Measurements from ENCODE around the gene NFKB1. TPM values are rescaled to one million over a fixed set of nuclear protein-coding genes. Genes with fewer than 3 reads are reported as not detected.

Gene NFKB1
- total and polyA plus RNA-seq, 9 of the 15 experiments (the other 6 are each of a cell fraction or from before 2014, with no cell fraction given) = 2.4 to 14.5 (median 10.3) TPM

DNA sequence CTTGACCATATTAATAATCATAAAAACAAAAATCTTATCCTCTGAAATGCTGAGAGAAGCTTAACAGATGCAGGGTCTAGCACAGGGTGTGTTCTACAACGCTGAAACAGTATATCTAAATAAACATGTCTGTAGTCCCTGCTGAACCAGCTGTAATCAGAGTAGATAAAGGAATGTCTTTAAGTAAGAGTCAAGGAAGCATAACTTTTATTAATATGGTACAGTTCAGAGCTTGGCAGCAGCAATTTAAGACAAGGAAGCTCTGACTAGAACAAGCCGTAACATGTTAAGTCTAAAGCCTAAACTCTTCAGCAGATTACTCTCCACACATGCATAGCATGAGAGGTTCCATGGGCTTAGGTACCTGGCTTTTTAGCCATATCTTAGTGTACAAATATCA, 36.1 kb downstream of the NFKB1 start:
- in situ Hi-C loops (cut with MboI) = no loop called here
- H3K27ac ChIP-seq (ENCODE audit: extremely low read depth, low read depth, low read length) = no peak overlapping the region
- no peak for DNase-seq (ENCODE audit: extremely low read depth in 1 of 4, low spot score in 3 of 4)
- H3K4me3 ChIP-seq = no peak overlapping the region
- H3K9me1 ChIP-seq (ENCODE audit: control insufficient read depth, insufficient read depth, low read length) = no peaks in the 10 kb centered on the region
- no peaks in the 10 kb centered on the region for H3K4me1 ChIP-seq (replicated peaks in 1 of 2; ENCODE audit: control insufficient read depth in 2 of 2, insufficient read depth in 2 of 2, low read length in 2 of 2)
- no peaks in the 10 kb centered on the region for H3K9me3 ChIP-seq (replicated peaks; ENCODE audit: control insufficient read depth, insufficient read depth, low read depth, low read length)
- FAIRE-seq = no peak
- no peak for TF ChIP-seq ZNF507 (tag; conservative IDR thresholded peaks at IDR 0.05)
- H3K27me3 ChIP-seq (ENCODE audit: control insufficient read depth in 2 of 2, insufficient read depth in 2 of 2, low read length in 2 of 2) = no peaks in the 10 kb centered on the region
- ChIA-PET CTCF (ENCODE audit: low intra/inter-chr PET ratio) (no interaction called here), POLR2A (interaction anchor here (1.2 kb wide), 1 partner anchor 9 kb away, joined by 4 read pairs; no protein-coding TSS in a partner anchor)
- no peak overlapping the region for H3K9ac ChIP-seq (ENCODE audit: insufficient read depth in 1 of 2, low read depth in 2 of 2, low read length in 2 of 2)
- intact Hi-C loops (cut with micrococcal nuclease) = no loop called here
- H2AFZ ChIP-seq (ENCODE audit: low read depth, low read length) = no peak overlapping the region
- H3K36me3 ChIP-seq (ENCODE audit: control insufficient read depth, insufficient read depth, low read length) = peaks cover 4% of the 10 kb centered on the region; the same call in 2 of the 3 replicates
- 53% methylated on average over 2 of the region's 2 CpGs for WGBS (ENCODE audit: insufficient coverage, low coverage, missing lambda C conversion rate)
- no peaks in the 10 kb centered on the region for H4K20me1 ChIP-seq (replicated peaks; ENCODE audit: control insufficient read depth, insufficient read depth, low read length)
- H3K79me2 ChIP-seq (ENCODE audit: control insufficient read depth, insufficient read depth, low read length) = no peaks in the 10 kb centered on the region
- BruUV-seq (replicated peaks) = no TSS peak
- H3K4me2 ChIP-seq (ENCODE audit: insufficient read depth, low read length) = no peak overlapping the region
- no peak for ATAC-seq

DNA sequence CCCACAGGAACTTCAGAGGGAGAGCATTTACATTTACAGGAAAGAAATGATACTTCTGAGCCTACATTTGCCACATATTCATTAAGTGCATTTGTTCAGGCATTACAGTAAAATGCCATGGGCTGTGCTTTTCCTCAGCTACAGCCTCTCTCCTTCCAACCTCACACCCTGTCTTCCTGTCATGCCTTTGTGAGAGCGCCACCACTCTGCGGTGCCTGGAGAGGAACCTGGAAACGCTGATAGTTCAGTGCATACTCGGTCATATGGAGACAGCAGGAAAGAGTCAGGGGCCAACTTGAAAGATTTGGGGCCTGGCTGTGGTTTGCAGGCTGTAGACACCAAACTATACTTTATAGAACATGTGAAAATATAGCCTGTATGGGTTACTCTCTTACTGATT, 40.5 kb downstream of the NFKB1 start:
- Histone ChIP-seq H3K9me3 (replicated peaks; ENCODE audit: control insufficient read depth, insufficient read depth, low read depth, low read length) (no peaks in the 10 kb centered on the region), H3K4me2 (ENCODE audit: insufficient read depth, low read length) (no peak overlapping the region), H4K20me1 (replicated peaks; ENCODE audit: control insufficient read depth, insufficient read depth, low read length) (no peaks in the 10 kb centered on the region), H3K36me3 (ENCODE audit: control insufficient read depth, insufficient read depth, low read length) (peaks cover 4% of the 10 kb centered on the region; the same call in 2 of the 3 replicates), H3K27ac (ENCODE audit: extremely low read depth, low read depth, low read length) (no peak overlapping the region), H2AFZ (ENCODE audit: low read depth, low read length) (no peak overlapping the region), H3K4me1 (replicated peaks in 1 of 2; ENCODE audit: control insufficient read depth in 2 of 2, insufficient read depth in 2 of 2, low read length in 2 of 2) (no peaks in the 10 kb centered on the region), H3K9me1 (ENCODE audit: control insufficient read depth, insufficient read depth, low read length) (no peaks in the 10 kb centered on the region), H3K4me3 (no peak overlapping the region), H3K79me2 (ENCODE audit: control insufficient read depth, insufficient read depth, low read length) (no peaks in the 10 kb centered on the region), H3K27me3 (ENCODE audit: control insufficient read depth in 2 of 2, insufficient read depth in 2 of 2, low read length in 2 of 2) (no peaks in the 10 kb centered on the region), H3K9ac (ENCODE audit: insufficient read depth in 1 of 2, low read depth in 2 of 2, low read length in 2 of 2) (no peak overlapping the region)
- FAIRE-seq (no peak), ATAC-seq (peak; percentile 81), DNase-seq (ENCODE audit: extremely low read depth in 1 of 4, low spot score in 3 of 4) (peak in 1 of 4 experiments; percentile 11)
- intact Hi-C loops (cut with micrococcal nuclease) = no loop called here
- CTCF ChIA-PET (ENCODE audit: low intra/inter-chr PET ratio) = no interaction called here
- in situ Hi-C loops (cut with MboI) = no loop called here
- 78% methylated on average over 4 of the region's 4 CpGs for WGBS (ENCODE audit: insufficient coverage, low coverage, missing lambda C conversion rate)
- TF ChIP-seq CBX1 (IDR thresholded peaks at IDR 0.05; ENCODE audit: low read depth) (no peak), U2AF2 (optimal IDR thresholded peaks at IDR 0.05; ENCODE audit: low read depth, low read length) (no peak), RAD21 (CRISPR knock-in tag; conservative IDR thresholded peaks at IDR 0.05 in 1 of 2, IDR thresholded peaks at IDR 0.05 in 1 of 2) (peak in 1 of 2 experiments; percentile 20; a peak in 1 of 4 replicates)
- TF ChIP-seq, protein P1, sequence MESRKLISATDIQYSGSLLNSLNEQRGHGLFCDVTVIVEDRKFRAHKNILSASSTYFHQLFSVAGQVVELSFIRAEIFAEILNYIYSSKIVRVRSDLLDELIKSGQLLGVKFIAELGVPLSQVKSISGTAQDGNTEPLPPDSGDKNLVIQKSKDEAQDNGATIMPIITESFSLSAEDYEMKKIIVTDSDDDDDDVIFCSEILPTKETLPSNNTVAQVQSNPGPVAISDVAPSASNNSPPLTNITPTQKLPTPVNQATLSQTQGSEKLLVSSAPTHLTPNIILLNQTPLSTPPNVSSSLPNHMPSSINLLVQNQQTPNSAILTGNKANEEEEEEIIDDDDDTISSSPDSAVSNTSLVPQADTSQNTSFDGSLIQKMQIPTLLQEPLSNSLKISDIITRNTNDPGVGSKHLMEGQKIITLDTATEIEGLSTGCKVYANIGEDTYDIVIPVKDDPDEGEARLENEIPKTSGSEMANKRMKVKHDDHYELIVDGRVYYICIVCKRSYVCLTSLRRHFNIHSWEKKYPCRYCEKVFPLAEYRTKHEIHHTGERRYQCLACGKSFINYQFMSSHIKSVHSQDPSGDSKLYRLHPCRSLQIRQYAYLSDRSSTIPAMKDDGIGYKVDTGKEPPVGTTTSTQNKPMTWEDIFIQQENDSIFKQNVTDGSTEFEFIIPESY (CRISPR knock-in tag; IDR thresholded peaks at IDR 0.05) = peak; percentile 46; the same call in 1 of the 2 replicates
- TF ChIP-seq, protein P2, sequence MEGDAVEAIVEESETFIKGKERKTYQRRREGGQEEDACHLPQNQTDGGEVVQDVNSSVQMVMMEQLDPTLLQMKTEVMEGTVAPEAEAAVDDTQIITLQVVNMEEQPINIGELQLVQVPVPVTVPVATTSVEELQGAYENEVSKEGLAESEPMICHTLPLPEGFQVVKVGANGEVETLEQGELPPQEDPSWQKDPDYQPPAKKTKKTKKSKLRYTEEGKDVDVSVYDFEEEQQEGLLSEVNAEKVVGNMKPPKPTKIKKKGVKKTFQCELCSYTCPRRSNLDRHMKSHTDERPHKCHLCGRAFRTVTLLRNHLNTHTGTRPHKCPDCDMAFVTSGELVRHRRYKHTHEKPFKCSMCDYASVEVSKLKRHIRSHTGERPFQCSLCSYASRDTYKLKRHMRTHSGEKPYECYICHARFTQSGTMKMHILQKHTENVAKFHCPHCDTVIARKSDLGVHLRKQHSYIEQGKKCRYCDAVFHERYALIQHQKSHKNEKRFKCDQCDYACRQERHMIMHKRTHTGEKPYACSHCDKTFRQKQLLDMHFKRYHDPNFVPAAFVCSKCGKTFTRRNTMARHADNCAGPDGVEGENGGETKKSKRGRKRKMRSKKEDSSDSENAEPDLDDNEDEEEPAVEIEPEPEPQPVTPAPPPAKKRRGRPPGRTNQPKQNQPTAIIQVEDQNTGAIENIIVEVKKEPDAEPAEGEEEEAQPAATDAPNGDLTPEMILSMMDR (IDR thresholded peaks at IDR 0.05 in 2 of 3, conservative IDR thresholded peaks at IDR 0.05 in 1 of 3; ENCODE audit: insufficient read depth in 2 of 3, low read depth in 1 of 3, low read length in 3 of 3) = peak; percentile 23 to 33 (median 31); a peak in 4 of 6 replicates
- POLR2A ChIA-PET = no interaction called here
- BruUV-seq (replicated peaks) = no TSS peak

Data from K562 (cell line).